ENCODE results near the gene IL23A. TPM values are rescaled to one million over a fixed set of nuclear protein-coding genes. Genes with fewer than 3 reads are reported as not detected.

Gene IL23A
- total and polyA plus RNA-seq, 2 experiments from 2014 or later = 0.31 TPM; not detected in 1

DNA sequence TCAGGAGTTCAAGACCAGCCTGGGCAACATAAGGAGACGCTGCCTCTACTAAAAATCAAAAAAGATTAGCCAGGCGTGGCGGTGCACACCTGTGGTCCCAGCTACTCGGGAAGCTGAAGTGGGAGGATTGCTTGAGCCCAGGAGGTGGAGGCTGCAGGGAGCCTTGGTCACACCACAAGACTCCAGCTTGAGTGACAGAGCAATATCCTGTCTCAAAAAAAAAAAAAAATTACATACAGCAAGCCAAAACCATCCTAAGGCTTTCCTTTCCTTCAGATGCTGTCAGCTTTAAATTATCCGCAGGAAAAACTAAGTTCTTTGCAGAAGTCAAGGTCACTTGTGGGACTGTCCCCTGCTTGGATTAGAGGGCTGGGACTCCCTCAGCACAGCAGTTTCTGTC is 39.9 kb upstream of the IL23A start:
- Histone ChIP-seq H3K36me3 (ENCODE audit: low read depth) (peaks cover 4% of the 10 kb centered on the region; the same call in 1 of the 2 replicates), H4K20me1 (ENCODE audit: insufficient read depth) (no peaks in the 10 kb centered on the region; the same call in 1 of the 2 replicates), H3K9me2 (ENCODE audit: insufficient read depth) (no peaks in the 10 kb centered on the region), H3K4me1 (ENCODE audit: insufficient read depth) (peaks cover 18% of the 10 kb centered on the region), H2AFZ (no peak overlapping the region), H3K79me2 (ENCODE audit: insufficient read depth) (peaks cover 74% of the 10 kb centered on the region), H3K27me3 (replicated peaks; ENCODE audit: insufficient read depth) (no peaks in the 10 kb centered on the region), H3K9ac (peak overlapping the region; percentile 80), H3K27ac (peak overlapping the region; percentile 68), H3K4me2 (ENCODE audit: unreplicated experiment) (peak overlapping the region; percentile 97), H3K4me3 (peak overlapping the region; percentile 85), H3K9me3 (ENCODE audit: low read depth) (no peaks in the 10 kb centered on the region), H3F3A (ENCODE audit: insufficient read depth) (peaks cover 20% of the 10 kb centered on the region)
- 59 to 64% methylated on average over 5 of the region's 5 CpGs for WGBS, 2 experiments (ENCODE audit: low coverage in 1 of 2, low lambda C conversion rate in 2 of 2, missing lambda C conversion rate in 2 of 2)
- TF ChIP-seq EZH2phosphoT487 (IDR thresholded peaks at IDR 0.05; ENCODE audit: insufficient read depth, low read depth) (no peak), EZH2 (IDR thresholded peaks at IDR 0.05; ENCODE audit: insufficient read depth, poor library complexity, severe bottlenecking) (no peak)
- DNase-seq = no peak
- in situ Hi-C loops (cut with MboI) = no loop called here

DNA sequence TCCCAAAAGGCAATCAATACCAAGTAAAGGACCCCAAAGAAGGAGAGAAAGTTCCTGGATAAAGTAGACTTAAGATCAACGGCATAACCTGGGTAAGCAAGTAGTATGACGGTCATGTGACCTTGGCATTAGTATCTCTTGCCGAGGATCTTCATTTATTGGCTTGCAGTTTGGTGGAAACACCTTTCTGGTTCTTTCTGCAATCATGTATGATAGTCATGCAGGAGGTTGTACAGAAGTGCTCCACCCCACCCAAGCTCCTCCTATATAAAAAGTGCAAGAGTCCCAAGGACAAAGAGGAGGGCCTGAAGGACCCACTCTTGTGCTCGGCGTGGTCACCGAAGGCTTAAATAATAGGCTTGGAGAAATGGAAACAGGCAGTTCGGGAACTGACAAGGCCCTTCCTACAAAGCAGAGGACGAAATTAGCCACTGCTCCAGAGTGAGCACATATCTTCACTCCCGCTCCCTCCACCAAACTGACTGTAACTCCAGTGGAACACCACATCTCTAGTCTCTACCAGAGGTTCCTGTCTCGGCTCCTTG is 39.3 kb upstream of the IL23A start:
- H3K36me3 ChIP-seq (ENCODE audit: low read depth) = peaks cover 4% of the 10 kb centered on the region
- H3K9me3 ChIP-seq (ENCODE audit: low read depth) = no peaks in the 10 kb centered on the region
- no peak for DNase-seq
- H2AFZ ChIP-seq = peak overlapping the region; percentile 71
- H3F3A ChIP-seq (ENCODE audit: insufficient read depth) = peaks cover 20% of the 10 kb centered on the region
- WGBS, 2 experiments (ENCODE audit: low coverage in 1 of 2, low lambda C conversion rate in 2 of 2, missing lambda C conversion rate in 2 of 2) = 0 to 3% methylated on average over 10 of the region's 10 CpGs
- no peaks in the 10 kb centered on the region; the same call in 1 of the 2 replicates for H4K20me1 ChIP-seq (ENCODE audit: insufficient read depth)
- H3K4me1 ChIP-seq (ENCODE audit: insufficient read depth) = peaks cover 18% of the 10 kb centered on the region
- no peak for TF ChIP-seq EZH2 (IDR thresholded peaks at IDR 0.05; ENCODE audit: insufficient read depth, poor library complexity, severe bottlenecking)
- no peak for TF ChIP-seq EZH2phosphoT487 (IDR thresholded peaks at IDR 0.05; ENCODE audit: insufficient read depth, low read depth)
- H3K27me3 ChIP-seq (replicated peaks; ENCODE audit: insufficient read depth) = no peaks in the 10 kb centered on the region
- in situ Hi-C loops (cut with MboI) = no loop called here
- peak overlapping the region; percentile 80 for H3K9ac ChIP-seq
- peak overlapping the region; percentile 68 for H3K27ac ChIP-seq
- H3K79me2 ChIP-seq (ENCODE audit: insufficient read depth) = peaks cover 68% of the 10 kb centered on the region
- H3K4me2 ChIP-seq (ENCODE audit: unreplicated experiment) = peak overlapping the region; percentile 97
- peak overlapping the region; percentile 85 for H3K4me3 ChIP-seq
- no peaks in the 10 kb centered on the region for H3K9me2 ChIP-seq (ENCODE audit: insufficient read depth)

DNA sequence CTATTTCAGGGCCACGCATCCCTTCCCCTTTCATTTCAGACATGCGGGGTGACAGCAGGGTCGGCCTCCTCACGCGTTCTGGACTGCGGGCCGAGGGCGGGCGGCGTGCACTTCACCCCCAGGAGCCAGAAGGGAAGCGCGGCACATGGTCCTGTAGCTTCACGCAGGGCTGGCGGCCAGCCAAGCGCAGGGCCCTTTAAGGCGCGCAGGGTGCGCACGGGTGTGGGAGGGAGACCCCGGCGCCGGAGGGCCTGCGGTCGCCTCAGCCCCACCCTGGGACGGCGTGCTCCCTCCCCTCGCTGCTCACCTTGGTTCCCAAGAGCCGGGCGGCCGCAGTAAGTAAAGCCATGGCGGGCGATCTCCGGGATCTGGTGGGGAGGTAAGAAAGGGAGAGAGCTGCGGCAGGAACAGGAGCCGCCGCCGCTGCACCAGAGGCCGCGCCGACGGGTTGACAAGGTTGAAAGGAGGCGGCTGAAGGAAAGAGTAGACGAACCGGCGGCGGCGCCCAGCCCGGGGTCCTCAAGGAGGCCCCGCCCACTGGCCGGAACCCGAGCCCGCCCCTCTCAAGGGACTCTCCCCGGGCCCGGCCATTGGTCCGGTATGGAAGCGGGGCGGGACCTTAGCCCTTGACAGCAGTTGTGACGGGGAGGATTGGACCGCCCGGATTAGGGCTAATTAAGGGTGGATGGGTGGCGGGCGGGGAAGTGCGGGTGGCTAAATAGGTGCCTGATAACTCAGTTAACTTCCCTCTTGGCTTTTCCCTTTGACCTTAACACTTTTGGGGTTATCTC is 38.6 kb upstream of the IL23A start, which contains the start of gene CS:
CS (minus strand) TSS at position 478 of the 791 bp plus-strand sequence; CDS start at position 349, 129 bp downstream.
- H3K4me1 ChIP-seq (ENCODE audit: insufficient read depth) = peaks cover 18% of the 10 kb centered on the region
- H3K79me2 ChIP-seq (ENCODE audit: insufficient read depth) = peaks cover 62% of the 10 kb centered on the region
- H3K9me2 ChIP-seq (ENCODE audit: insufficient read depth) = no peaks in the 10 kb centered on the region
- H3K36me3 ChIP-seq (ENCODE audit: low read depth) = peaks cover 4% of the 10 kb centered on the region
- WGBS, 2 experiments (ENCODE audit: low coverage in 1 of 2, low lambda C conversion rate in 2 of 2, missing lambda C conversion rate in 2 of 2) = 1% methylated on average over 43 to 59 of the region's 63 CpGs
- H3K4me2 ChIP-seq (ENCODE audit: unreplicated experiment) = peak within 1 kb of the TSS; percentile 97
- in situ Hi-C loops (cut with MboI) = no loop called here
- H3K27ac ChIP-seq = peak within 1 kb of the TSS; percentile 68
- DNase-seq = peak; percentile 100
- H4K20me1 ChIP-seq (ENCODE audit: insufficient read depth) = no peaks in the 10 kb centered on the region; the same call in 1 of the 2 replicates
- H3K9ac ChIP-seq = peak within 1 kb of the TSS; percentile 80
- H3K27me3 ChIP-seq (replicated peaks; ENCODE audit: insufficient read depth) = no peaks in the 10 kb centered on the region
- no peaks in the 10 kb centered on the region for H3K9me3 ChIP-seq (ENCODE audit: low read depth)
- H2AFZ ChIP-seq = peak within 1 kb of the TSS; percentile 91
- peak within 1 kb of the TSS; percentile 85 for H3K4me3 ChIP-seq
- peaks cover 20% of the 10 kb centered on the region for H3F3A ChIP-seq (ENCODE audit: insufficient read depth)
- TF ChIP-seq EZH2 (IDR thresholded peaks at IDR 0.05; ENCODE audit: insufficient read depth, poor library complexity, severe bottlenecking) = no peak
- no peak for TF ChIP-seq EZH2phosphoT487 (IDR thresholded peaks at IDR 0.05; ENCODE audit: insufficient read depth, low read depth)

DNA sequence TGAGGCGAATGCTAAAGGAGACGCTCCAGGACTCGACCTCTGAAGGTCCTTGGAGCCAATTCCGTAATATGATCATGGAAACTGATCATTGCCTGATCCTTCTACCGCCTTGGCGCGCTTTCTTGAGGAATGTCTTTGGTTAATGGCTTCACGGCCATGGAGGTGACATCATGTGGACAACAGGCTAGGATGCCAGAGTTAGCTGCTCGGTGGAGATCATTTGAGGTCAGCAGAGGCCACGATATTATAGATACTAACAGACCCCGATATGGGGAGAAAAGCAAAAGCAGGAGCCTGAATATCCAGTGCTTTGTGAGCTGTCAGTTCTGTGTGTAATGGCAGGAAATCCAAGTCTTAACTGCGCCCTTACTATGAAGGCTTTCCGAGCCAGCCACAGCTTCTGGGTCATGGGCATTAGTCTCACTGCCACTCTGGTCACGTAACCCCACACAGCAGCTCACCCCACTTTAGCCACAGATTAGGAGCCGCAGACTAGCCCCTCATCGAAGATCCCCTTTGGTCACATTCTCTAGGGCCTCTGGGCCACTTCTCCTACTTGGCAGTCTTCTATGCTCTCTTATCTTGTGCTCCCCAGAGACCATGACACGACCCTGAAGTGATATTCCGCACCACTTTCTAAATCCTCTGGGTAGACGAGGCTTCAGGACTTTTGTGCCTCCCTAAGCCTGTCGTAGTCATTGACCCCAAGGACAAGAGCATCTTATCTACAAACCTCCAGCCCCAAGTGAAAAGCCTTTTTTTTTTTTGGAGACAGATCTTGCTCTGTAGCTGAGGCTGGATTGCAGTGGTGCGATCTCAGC is 37.8 kb upstream of the IL23A start:
- no peaks in the 10 kb centered on the region for H3K9me3 ChIP-seq (ENCODE audit: low read depth)
- H4K20me1 ChIP-seq (ENCODE audit: insufficient read depth) = no peaks in the 10 kb centered on the region; the same call in 1 of the 2 replicates
- peak overlapping the region; percentile 85 for H3K4me3 ChIP-seq
- H3K27ac ChIP-seq = peak overlapping the region; percentile 68
- peaks cover 20% of the 10 kb centered on the region for H3F3A ChIP-seq (ENCODE audit: insufficient read depth)
- 31 to 35% methylated on average over 21 of the region's 21 CpGs for WGBS, 2 experiments (ENCODE audit: low coverage in 1 of 2, low lambda C conversion rate in 2 of 2, missing lambda C conversion rate in 2 of 2)
- H3K4me2 ChIP-seq (ENCODE audit: unreplicated experiment) = peak overlapping the region; percentile 96
- DNase-seq = no peak
- in situ Hi-C loops (cut with MboI) = no loop called here
- H3K9ac ChIP-seq = peak overlapping the region; percentile 80
- no peaks in the 10 kb centered on the region for H3K9me2 ChIP-seq (ENCODE audit: insufficient read depth)
- no peak for TF ChIP-seq EZH2 (IDR thresholded peaks at IDR 0.05; ENCODE audit: insufficient read depth, poor library complexity, severe bottlenecking)
- no peak for TF ChIP-seq EZH2phosphoT487 (IDR thresholded peaks at IDR 0.05; ENCODE audit: insufficient read depth, low read depth)
- H3K4me1 ChIP-seq (ENCODE audit: insufficient read depth) = peaks cover 18% of the 10 kb centered on the region
- H2AFZ ChIP-seq = peak overlapping the region; percentile 91
- no peaks in the 10 kb centered on the region for H3K27me3 ChIP-seq (replicated peaks; ENCODE audit: insufficient read depth)
- peaks cover 53% of the 10 kb centered on the region for H3K79me2 ChIP-seq (ENCODE audit: insufficient read depth)
- peaks cover 4% of the 10 kb centered on the region for H3K36me3 ChIP-seq (ENCODE audit: low read depth)

Measured in GM23248 (cell line).